HUDEP-2 (cell line): ENCODE results near the gene CDH1.
A peak's percentile ranks its signal among the peaks of the same experiment; 100 is the strongest.

Experiments used
- DNase-seq, 76 experiments: peaks; one replicate each; lab custom pipeline; 2025; ENCODE audit not compliant: unreplicated experiment in 76 of 76; lab: John Stamatoyannopoulos, UW

CDH1 gene

GRCh38 chr16:68843482-68844210, 106.6 kb downstream of the CDH1 start, which contains the start of gene TANGO6:
TSS of gene TANGO6 (plus strand) at chr16:68843531. CDS start at chr16:68843618, 87 bp downstream.
- DNase-seq: peak in 75 of 76 experiments; percentile 24 to 96 (median 79)

- peak in 7 of 76 experiments; percentile 3 to 54 (median 31) for DNase-seq
Measured at GRCh38 chr16:68844211-68844564, 107.1 kb downstream of the CDH1 start.

- no peak for DNase-seq
Measured at GRCh38 chr16:68848786-68849185, 111.7 kb downstream of the CDH1 start.

GRCh38 chr16:68850481-68850880, 113.4 kb downstream of the CDH1 start:
- no peak for DNase-seq

- DNase-seq: no peak
Measured at GRCh38 chr16:68851601-68852000, 114.5 kb downstream of the CDH1 start.

- DNase-seq: no peak
Measured at GRCh38 chr16:68857479-68857878, 120.4 kb downstream of the CDH1 start.

- no peak for DNase-seq
Measured at GRCh38 chr16:68859828-68860227, 122.7 kb downstream of the CDH1 start.

GRCh38 chr16:68860978-68861892, 124.1 kb downstream of the CDH1 start:
- DNase-seq: no peak

- DNase-seq: no peak
Measured at GRCh38 chr16:68866933-68867332, 129.8 kb downstream of the CDH1 start.

- no peak for DNase-seq
Measured at GRCh38 chr16:68869492-68870088, 132.5 kb downstream of the CDH1 start.

- DNase-seq: no peak
Measured at GRCh38 chr16:68873635-68874471, 136.8 kb downstream of the CDH1 start.

- DNase-seq: no peak
Measured at GRCh38 chr16:68875871-68876270, 138.8 kb downstream of the CDH1 start.

GRCh38 chr16:68883685-68884084, 146.6 kb downstream of the CDH1 start:
- no peak for DNase-seq

- DNase-seq: no peak
Measured at GRCh38 chr16:68884401-68884800, 147.3 kb downstream of the CDH1 start.
